HG02642 (cell line): ENCODE results near the gene BAIAP3.

Experiments used
- ATAC-seq: cut with Tn5 transposase; IDR thresholded peaks from one replicate; pipeline ENCODE4 v1.9.1; 2021; ENCODE audit warnings: mild to moderate bottlenecking; ENCODE audit not compliant: unreplicated experiment, poor library complexity

The BAIAP3 gene

GRCh38 chr16:1344499-1344898 is 11.1 kb downstream of the BAIAP3 start:
- no peak for ATAC-seq

DNA sequence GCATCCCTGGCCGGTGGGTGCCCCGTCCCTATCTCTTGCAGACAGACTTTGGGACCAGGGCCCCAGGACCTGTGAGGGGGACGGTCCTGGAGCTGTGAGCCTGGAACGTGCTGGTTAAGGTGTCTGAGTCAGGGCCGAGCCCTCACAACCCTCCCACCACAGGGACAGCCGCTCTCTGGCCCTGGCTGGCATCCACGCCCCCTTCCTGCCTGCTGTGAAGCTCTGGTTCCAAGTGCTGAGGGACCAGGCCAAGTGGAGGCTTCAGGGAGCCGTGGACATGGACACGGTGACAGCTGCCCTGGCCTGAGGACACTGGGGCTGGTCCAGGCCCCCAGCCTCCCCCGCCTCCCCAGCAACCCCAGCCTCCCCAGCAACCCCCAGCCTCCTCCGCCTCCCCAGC is 11.6 kb downstream of the BAIAP3 start:
- no peak for ATAC-seq

- ATAC-seq: no peak
Measured at GRCh38 chr16:1345651-1346421, 12.4 kb downstream of the BAIAP3 start.

GRCh38 chr16:1346422-1347285 is 13.2 kb downstream of the BAIAP3 start:
- ATAC-seq: no peak

- ATAC-seq: no peak
Measured at GRCh38 chr16:1347286-1347855, 13.9 kb downstream of the BAIAP3 start.

DNA sequence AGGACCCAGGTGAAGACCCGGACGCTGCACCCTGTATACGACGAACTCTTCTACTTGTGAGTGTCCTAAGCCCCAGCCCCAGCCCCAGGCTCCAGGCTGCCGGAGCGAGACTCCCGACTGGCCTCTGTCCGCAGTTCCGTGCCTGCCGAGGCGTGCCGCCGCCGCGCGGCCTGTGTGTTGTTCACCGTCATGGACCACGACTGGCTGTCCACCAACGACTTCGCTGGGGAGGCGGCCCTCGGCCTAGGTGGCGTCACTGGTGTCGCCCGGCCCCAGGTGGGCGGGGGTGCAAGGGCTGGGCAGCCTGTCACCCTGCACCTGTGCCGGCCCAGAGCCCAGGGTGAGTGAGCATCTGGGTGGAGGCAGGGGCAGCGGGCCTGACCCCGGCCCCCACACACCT is 14.5 kb downstream of the BAIAP3 start:
- ATAC-seq: no peak

DNA sequence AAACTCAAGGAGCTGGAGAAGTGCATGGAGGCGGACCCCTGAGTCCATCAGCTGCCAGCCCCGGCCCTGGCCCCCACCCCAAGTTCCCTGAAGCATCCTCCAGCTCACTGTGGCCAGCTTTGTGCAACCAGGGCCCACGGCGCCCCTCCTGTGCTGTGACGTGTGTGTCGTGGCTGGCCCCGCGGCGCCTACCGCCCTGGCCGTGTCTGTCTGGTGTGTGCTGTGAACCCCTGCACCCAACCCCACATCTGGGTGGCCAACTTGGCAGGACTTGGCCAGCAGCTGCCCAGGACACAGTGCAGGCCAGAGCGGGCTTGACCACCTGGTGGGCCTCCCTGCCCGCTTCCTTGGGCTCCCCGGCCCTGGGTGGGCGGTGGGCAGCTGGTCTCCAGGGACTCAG is 15.0 kb downstream of the BAIAP3 start:
- no peak for ATAC-seq

DNA sequence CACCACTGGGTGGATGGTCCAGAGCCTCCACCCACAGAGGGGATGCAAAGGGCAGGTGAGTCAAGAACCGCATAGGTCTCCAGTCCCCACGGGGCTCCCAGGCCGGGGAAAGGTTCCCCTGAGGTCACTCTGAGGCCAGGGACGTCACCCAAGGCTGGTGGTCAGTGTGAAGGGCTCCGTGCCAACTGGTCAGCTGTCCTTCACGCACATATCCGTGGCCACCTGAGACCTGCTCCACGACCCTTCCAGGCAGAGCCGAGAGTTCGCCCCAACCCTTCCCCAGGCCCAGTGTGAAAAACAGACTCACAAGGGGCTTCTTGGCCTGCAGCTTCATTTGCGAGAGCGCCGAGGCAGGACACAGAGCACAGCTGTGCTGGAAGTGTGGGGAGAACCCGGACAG is 15.5 kb downstream of the BAIAP3 start:
- no peak for ATAC-seq

GRCh38 chr16:1349351-1349750 is 15.9 kb downstream of the BAIAP3 start:
- no peak for ATAC-seq

GRCh38 chr16:1349951-1350350 is 16.5 kb downstream of the BAIAP3 start:
- ATAC-seq: no peak

GRCh38 chr16:1350691-1351090 is 17.2 kb downstream of the BAIAP3 start:
- no peak for ATAC-seq

- peak; percentile 17 for ATAC-seq
Measured at GRCh38 chr16:1351215-1351581, 17.8 kb downstream of the BAIAP3 start.

DNA sequence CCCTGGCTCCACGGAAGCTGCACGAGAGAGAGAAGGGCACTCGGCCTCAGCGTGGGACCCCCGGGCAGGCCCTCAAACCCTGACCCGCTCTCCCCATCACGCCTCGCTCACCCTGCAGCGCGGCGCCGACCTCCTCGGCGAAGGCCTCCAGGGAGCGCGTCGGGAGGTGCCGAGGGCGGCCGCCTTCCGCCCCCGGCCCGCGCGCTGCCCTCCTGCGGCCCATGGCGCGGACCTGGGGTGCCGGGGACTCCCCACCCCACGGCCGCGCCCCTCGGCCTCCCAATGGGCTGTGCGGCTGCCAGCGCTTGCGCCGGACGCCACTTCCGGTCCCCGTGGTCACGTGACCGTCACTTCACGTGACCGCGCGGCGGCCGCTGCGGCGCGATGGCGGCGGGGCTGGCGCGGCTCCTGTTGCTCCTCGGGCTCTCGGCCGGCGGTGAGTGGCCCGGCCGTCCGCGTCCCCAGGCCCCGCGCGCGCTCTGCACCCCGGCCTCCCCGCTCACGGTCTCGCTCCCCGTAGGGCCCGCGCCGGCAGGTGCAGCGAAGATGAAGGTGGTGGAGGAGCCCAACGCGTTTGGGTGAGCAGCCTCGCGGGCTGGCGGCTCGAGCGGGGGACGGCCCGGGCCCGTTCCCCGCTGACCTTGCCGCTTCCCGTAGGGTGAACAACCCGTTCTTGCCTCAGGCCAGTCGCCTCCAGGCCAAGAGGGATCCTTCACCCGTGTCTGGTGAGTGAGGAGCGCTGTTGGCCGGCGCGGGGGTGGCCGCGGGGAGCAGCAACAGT is 18.3 kb downstream of the BAIAP3 start, which contains the start of the genes GNPTG and TSR3:
GNPTG (plus strand) TSS at position 350 of the 781 bp plus-strand sequence; CDS start at position 385, 35 bp downstream.
TSR3 (minus strand) TSS at position 297 of the 781 bp plus-strand sequence; CDS start at position 223, 74 bp downstream.
- ATAC-seq: peak; percentile 78

DNA sequence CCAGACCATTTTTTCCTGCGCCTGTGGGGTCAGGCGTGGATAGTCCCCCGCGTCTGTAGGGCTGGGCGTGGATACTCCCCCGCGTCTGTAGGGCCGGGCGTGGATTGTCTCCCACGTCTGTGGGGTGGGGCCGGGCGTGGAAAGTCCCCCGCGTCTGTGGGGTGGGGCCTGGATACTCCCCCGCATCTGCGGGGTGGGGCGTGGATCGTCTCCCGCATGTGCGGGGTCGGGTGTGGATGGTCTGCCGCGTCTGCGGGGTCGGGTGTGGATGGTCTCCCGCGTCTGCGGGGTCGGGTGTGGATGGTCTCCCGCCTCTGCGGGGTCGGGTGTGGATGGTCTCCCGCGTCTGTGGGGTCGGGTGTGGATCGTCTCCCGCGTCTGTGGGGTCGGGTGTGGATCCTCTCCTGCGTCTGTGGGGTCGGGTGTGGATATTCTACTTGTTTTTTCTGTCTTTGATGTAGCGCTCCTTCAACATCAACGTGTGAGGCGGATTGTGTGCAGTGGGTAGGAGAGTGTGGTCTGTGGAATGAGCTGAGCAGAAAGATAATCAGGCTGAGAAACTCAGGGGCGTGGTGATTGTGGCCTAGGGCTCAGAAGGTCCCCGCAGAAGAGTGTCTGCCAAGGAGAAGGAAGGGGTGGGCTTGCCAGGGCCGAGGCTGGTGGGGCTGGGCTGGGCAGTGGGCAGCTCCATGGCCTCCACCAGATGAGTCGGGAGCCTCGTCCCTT is 21.5 kb downstream of the BAIAP3 start:
- no peak for ATAC-seq

DNA sequence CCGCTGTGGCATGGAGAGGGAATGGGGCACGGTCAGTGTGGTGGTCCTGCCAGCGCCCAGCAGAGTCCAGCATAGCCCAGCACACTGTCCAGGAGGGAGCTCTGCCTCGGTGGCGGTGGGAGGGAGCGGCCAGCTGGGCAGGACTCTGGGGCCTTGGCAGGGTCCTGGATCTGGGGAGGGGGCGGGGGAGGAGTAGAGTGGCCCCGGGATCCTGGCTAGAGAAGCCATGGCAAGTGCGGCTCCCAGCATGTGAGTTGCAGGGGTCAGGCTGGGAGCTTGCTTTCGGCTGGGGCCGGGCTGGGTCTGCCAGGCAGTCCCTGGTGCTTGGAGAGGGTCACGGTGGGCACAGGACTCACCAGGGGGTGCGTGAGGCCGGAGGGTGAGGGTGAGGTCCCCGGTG is 22.1 kb downstream of the BAIAP3 start:
- no peak for ATAC-seq

- ATAC-seq: no peak
Measured at GRCh38 chr16:1356061-1356900, 22.8 kb downstream of the BAIAP3 start.

GRCh38 chr16:1357906-1358566 is 24.6 kb downstream of the BAIAP3 start:
- ATAC-seq: no peak

- no peak for ATAC-seq
Measured at GRCh38 chr16:1361685-1362360, 28.4 kb downstream of the BAIAP3 start.
